Activated CD4-positive, alpha-beta T cell treated with anti-CD3 and anti-CD28 coated beads for 4 hours (primary cell): ENCODE measurements around the gene PRUNE2.
A peak's percentile ranks its signal among the peaks of the same experiment; 100 is the strongest.

Source experiments
- DNase-seq, 2 donors: peaks; one replicate each; pipeline ENCODE4 v3.0.0-alpha.2; 2020

The PRUNE2 gene

GRCh38 chr9:76591256-76591950, 314.5 kb downstream of the PRUNE2 start:
- no peak for DNase-seq

GRCh38 chr9:76588316-76588715, 317.6 kb downstream of the PRUNE2 start:
- DNase-seq = no peak

GRCh38 chr9:76586390-76587314, 319.3 kb downstream of the PRUNE2 start:
- DNase-seq = no peak

GRCh38 chr9:76585487-76586389, 320.2 kb downstream of the PRUNE2 start:
- no peak for DNase-seq

GRCh38 chr9:76583256-76583655, 322.7 kb downstream of the PRUNE2 start:
- DNase-seq = no peak

- DNase-seq = no peak
Observed at GRCh38 chr9:76581731-76582130, 324.2 kb downstream of the PRUNE2 start.

GRCh38 chr9:76580820-76581219, 325.1 kb downstream of the PRUNE2 start:
- no peak for DNase-seq

- DNase-seq = no peak
Observed at GRCh38 chr9:76580188-76580587, 325.7 kb downstream of the PRUNE2 start.

GRCh38 chr9:76576344-76576743, 329.6 kb downstream of the PRUNE2 start:
- peak; percentile 22 to 26 for DNase-seq

- DNase-seq = no peak
Observed at GRCh38 chr9:76575761-76576160, 330.2 kb downstream of the PRUNE2 start.

- no peak for DNase-seq
Observed at GRCh38 chr9:76573905-76574760, 331.8 kb downstream of the PRUNE2 start.

GRCh38 chr9:76573408-76573807, 332.5 kb downstream of the PRUNE2 start:
- DNase-seq = no peak

GRCh38 chr9:76572151-76572550, 333.8 kb downstream of the PRUNE2 start:
- no peak for DNase-seq

- no peak for DNase-seq
Observed at GRCh38 chr9:76571743-76572146, 334.2 kb downstream of the PRUNE2 start.

GRCh38 chr9:76571288-76571687, 334.6 kb downstream of the PRUNE2 start:
- DNase-seq = no peak

- DNase-seq = no peak
Observed at GRCh38 chr9:76570826-76571225, 335.1 kb downstream of the PRUNE2 start.

GRCh38 chr9:76567086-76567485, 338.8 kb downstream of the PRUNE2 start:
- DNase-seq = no peak

GRCh38 chr9:76564297-76564696, 341.6 kb downstream of the PRUNE2 start:
- DNase-seq = no peak

GRCh38 chr9:76562511-76562911, 343.4 kb downstream of the PRUNE2 start:
- no peak for DNase-seq

GRCh38 chr9:76561900-76562299, 344.0 kb downstream of the PRUNE2 start:
- no peak for DNase-seq
